ENCODE measurements around the gene APP. TPM values are rescaled to one million over a fixed set of nuclear protein-coding genes. Genes with fewer than 3 reads are reported as not detected.

Gene APP
- total RNA-seq, 1 donor from 2014 or later, result 334 TPM

- intact Hi-C loops (cut with DNase I), result loop anchor here (5.0 kb wide), 1 partner anchor 40 kb away; no protein-coding TSS in a partner anchor
- no peak for DNase-seq (ENCODE audit: low spot score)
Measured at GRCh38 chr21:25967181-25967900, 203.2 kb downstream of the APP start.

DNA sequence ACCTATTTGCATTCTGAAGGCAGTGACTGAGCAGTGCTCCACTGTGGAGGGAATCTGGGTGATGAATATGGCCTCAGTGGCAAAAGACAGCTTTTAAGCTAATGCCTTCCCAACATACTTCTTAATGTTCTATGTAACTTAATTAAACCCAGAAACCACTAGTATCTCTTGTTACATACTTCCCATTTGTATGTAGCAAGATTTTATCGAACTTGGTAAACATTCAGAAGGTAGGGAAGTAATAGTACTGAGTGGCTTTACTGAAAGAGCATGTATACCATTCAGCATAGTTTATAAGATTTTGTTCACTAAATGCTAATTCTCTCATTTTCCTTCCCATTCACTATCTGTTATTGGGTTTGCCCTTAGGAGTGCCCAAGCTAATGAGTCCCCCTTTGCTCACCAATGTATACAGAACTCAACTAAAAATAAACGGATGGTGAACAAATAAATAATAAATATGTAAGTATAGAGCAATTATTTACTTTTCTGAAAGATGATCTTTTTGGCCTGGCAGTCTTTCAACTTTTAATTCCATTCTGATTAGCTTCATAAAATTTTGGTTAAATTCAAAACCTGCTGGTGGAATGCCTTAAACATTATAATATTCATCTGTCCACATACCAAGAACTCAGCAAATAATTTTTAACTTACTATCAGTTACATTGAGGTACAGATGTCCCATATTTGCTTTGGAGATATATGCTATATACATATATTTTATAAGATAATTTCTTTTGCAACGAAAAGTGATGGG is 204.4 kb downstream of the APP start:
- no peak for DNase-seq (ENCODE audit: low spot score)
- intact Hi-C loops (cut with DNase I), result loop anchor here (5.0 kb wide), 1 partner anchor 39 kb away; no protein-coding TSS in a partner anchor

DNA sequence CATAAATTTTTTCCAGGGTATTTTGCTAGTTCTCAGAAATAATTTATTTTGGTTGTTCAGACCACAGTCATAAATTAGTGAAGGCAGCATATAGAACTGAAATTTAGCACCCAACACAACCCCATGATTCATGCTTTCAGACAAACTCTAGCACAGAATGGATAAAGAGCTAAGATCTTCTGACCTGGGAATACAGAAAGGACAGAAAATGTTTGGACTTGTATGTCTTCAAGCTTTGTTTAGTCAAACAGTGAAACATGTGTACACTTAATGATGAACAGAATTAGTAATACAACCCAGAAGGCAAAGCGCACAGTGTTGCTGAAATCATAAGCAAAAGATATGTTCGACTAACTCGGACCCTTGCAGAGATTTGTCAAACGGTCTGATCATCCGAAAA is 205.6 kb downstream of the APP start:
- DNase-seq (ENCODE audit: low spot score), result no peak
- intact Hi-C loops (cut with DNase I), result loop anchor here (5.0 kb wide), 1 partner anchor 38 kb away; no protein-coding TSS in a partner anchor

GRCh38 chr21:25964015-25964414 is 206.6 kb downstream of the APP start:
- intact Hi-C loops (cut with DNase I), result no loop called here
- no peak for DNase-seq (ENCODE audit: low spot score)

DNA sequence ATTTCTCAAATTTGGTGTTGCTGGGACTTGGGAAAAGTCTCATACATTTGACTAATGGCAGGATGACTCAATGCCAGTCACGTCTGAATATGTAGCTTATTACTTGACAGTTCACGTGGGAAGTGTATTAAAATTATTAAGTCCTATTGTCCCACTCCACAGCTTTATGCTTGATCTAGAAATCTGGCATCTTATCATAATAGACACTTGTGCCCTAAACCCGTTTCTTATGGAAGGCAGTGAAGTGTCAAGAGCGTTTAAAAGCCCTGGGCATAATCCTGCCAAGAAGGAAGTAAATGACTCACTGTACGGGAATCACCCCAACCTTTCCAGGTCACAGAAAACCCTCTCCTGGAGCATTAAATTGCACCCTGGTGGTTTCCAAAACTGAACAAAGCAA is 207.4 kb downstream of the APP start:
- no peak for DNase-seq (ENCODE audit: low spot score)
- intact Hi-C loops (cut with DNase I), result no loop called here

DNA sequence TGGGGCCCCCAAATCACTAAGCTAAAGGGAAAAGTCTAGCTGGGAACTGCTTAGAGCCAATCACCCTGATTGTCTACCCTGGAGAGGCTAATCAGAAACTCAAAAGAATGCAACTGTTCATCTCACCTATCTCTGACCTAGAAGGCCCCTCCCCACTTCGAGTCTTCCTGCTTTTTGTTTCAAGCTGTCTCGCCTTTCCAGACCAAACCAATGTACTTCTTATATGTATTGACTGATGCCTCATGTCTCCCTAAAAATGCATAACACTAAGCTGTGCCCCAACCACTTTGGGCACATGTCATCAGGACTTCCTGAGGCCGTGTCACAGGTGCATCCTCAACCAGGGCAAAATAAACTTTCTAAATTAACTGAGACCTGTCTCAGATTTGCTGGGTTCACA is 209.5 kb downstream of the APP start:
- DNase-seq (ENCODE audit: low spot score), result no peak
- intact Hi-C loops (cut with DNase I), result no loop called here

- no peak for DNase-seq (ENCODE audit: low spot score)
- intact Hi-C loops (cut with DNase I), result no loop called here
Measured at GRCh38 chr21:25960402-25960801, 210.2 kb downstream of the APP start.

- no peak for DNase-seq (ENCODE audit: low spot score)
- intact Hi-C loops (cut with DNase I), result no loop called here
Measured at GRCh38 chr21:25959799-25960198, 210.8 kb downstream of the APP start.

- intact Hi-C loops (cut with DNase I), result no loop called here
- no peak for DNase-seq (ENCODE audit: low spot score)
Measured at GRCh38 chr21:25956993-25957714, 213.4 kb downstream of the APP start.

- intact Hi-C loops (cut with DNase I), result no loop called here
- DNase-seq (ENCODE audit: low spot score), result no peak
Measured at GRCh38 chr21:25955646-25956045, 214.9 kb downstream of the APP start.

GRCh38 chr21:25953659-25954058 is 216.9 kb downstream of the APP start:
- DNase-seq (ENCODE audit: low spot score), result no peak
- intact Hi-C loops (cut with DNase I), result no loop called here

GRCh38 chr21:25953196-25953595 is 217.4 kb downstream of the APP start:
- no peak for DNase-seq (ENCODE audit: low spot score)
- intact Hi-C loops (cut with DNase I), result no loop called here

DNA sequence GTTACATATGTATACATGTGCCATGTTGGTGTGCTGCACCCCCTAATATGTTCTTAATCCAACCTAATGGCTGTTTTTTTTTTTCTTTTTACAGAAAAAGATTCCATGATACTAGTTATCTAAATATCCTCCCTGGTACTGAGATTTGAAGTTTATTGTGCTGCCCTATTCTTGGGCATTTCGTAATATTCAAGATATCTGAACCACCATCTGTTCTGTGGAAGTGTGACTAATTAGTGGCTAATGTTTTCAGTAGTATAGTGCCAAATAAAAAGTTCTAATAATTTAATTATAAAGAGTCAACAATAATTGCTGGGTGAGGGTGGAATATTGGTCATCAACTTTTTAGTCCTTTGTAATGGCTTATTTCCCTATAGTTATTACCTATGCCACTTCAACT is 218.3 kb downstream of the APP start:
- DNase-seq (ENCODE audit: low spot score), result no peak
- intact Hi-C loops (cut with DNase I), result no loop called here

DNA sequence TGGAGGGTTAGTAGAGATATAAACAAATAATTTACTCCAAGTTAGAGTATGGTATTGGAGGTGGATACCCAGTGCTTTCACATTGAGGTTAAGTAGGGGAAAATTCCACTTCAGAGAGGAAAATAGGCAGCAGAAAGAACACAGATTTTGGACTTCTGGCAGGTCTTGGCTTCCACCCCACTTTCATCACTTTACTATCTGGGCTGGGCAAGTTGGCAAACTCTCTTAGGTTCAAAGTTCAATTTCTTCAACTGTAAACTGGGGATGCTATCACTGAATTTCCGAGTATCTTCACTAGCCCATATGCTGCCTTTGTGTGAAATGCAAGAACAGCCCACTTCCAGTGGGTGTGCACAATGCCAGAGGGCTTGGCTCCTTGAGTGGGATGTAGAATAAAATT is 220.9 kb downstream of the APP start:
- intact Hi-C loops (cut with DNase I), result no loop called here
- DNase-seq (ENCODE audit: low spot score), result no peak

- intact Hi-C loops (cut with DNase I), result no loop called here
- DNase-seq (ENCODE audit: low spot score), result no peak
Measured at GRCh38 chr21:25944672-25945213, 225.8 kb downstream of the APP start.

GRCh38 chr21:25944082-25944481 is 226.5 kb downstream of the APP start:
- no peak for DNase-seq (ENCODE audit: low spot score)
- intact Hi-C loops (cut with DNase I), result no loop called here

GRCh38 chr21:25942135-25942534 is 228.4 kb downstream of the APP start:
- intact Hi-C loops (cut with DNase I), result no loop called here
- DNase-seq (ENCODE audit: low spot score), result no peak

GRCh38 chr21:25939396-25939761 is 231.2 kb downstream of the APP start:
- no peak for DNase-seq (ENCODE audit: low spot score)
- intact Hi-C loops (cut with DNase I), result no loop called here

GRCh38 chr21:25938658-25939395 is 231.7 kb downstream of the APP start:
- intact Hi-C loops (cut with DNase I), result no loop called here

DNA sequence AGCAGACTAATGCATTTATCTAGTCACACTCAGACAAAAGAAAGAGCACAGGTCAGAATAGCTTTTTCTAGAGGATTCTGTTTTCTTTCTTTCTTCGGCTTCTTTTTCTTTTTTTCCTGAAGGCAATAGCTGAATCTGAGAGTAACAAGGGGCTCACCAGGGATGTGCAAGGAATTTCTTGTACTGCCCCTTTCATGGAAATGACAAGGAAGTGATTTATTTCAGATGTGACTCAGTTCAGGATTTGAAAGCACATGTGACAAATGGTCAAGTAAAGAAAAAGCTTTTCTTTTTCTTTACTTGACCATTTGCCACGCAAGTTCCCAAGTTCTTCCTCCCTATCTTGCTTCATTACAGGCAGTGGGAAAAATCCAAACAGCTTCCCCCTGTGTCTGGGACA is 233.8 kb downstream of the APP start:
- no peak for DNase-seq (ENCODE audit: low spot score)
- intact Hi-C loops (cut with DNase I), result no loop called here

More at GRCh38 chr21:25938658-25939395, 231.7 kb downstream of the APP start:
- no peak for DNase-seq (ENCODE audit: low spot score)
